ENCODE results near the gene NTSR1. TPM values are rescaled to one million over a fixed set of nuclear protein-coding genes. Genes with fewer than 3 reads are reported as not detected.

The NTSR1 gene
- total RNA-seq, 2 experiments from 2014 or later: not detected

- no peak for DNase-seq
- Mint-ChIP-seq H3K36me3 (peaks cover 21% of the 10 kb centered on the region), H3K27ac (no peak overlapping the region), H3K9me3 (no peaks in the 10 kb centered on the region), H3K4me1 (ENCODE audit: low read depth) (no peaks in the 10 kb centered on the region), H3K4me3 (no peak overlapping the region), H3K27me3 (no peaks in the 10 kb centered on the region)
- intact Hi-C loops (cut with micrococcal nuclease): no loop called here
- ChIA-PET POLR2A (no interaction called here), CTCF (interaction anchor here (0.8 to 1.4 kb wide), 3 partner anchors 19 to 125 kb away, joined by 3 to 9 read pairs (median 7); no protein-coding TSS in a partner anchor)
Observed at GRCh38 chr20:62666736-62667529, 41.7 kb upstream of the NTSR1 start.

GRCh38 chr20:62667530-62668440 lies 40.9 kb upstream of the NTSR1 start:
- ChIA-PET POLR2A (no interaction called here), CTCF (interaction anchor here (0.8 to 1.2 kb wide), 2 partner anchors 18 to 124 kb away, joined by 3 to 7 read pairs; no protein-coding TSS in a partner anchor)
- intact Hi-C loops (cut with micrococcal nuclease): no loop called here
- Mint-ChIP-seq H3K9me3 (no peaks in the 10 kb centered on the region), H3K4me3 (no peak overlapping the region), H3K27ac (no peak overlapping the region), H3K36me3 (peaks cover 25% of the 10 kb centered on the region), H3K4me1 (ENCODE audit: low read depth) (no peaks in the 10 kb centered on the region), H3K27me3 (no peaks in the 10 kb centered on the region)
- DNase-seq: no peak

- Mint-ChIP-seq H3K4me3 (no peak overlapping the region), H3K36me3 (peaks cover 25% of the 10 kb centered on the region), H3K27ac (no peak overlapping the region), H3K4me1 (ENCODE audit: low read depth) (no peaks in the 10 kb centered on the region), H3K9me3 (no peaks in the 10 kb centered on the region), H3K27me3 (no peaks in the 10 kb centered on the region)
- ChIA-PET CTCF (interaction anchor here (1.2 to 1.4 kb wide), 2 partner anchors 123 kb away, joined by 7 to 9 read pairs; no protein-coding TSS in a partner anchor), POLR2A (no interaction called here)
- intact Hi-C loops (cut with micrococcal nuclease): no loop called here
- peak; percentile 45 for DNase-seq
Observed at GRCh38 chr20:62668441-62669027, 40.1 kb upstream of the NTSR1 start.

- no peaks in the 10 kb centered on the region for H3K4me1 Mint-ChIP-seq (ENCODE audit: low read depth)
- intact Hi-C loops (cut with micrococcal nuclease): no loop called here
- POLR2A ChIA-PET: no interaction called here
- CTCF ChIA-PET: interaction anchor here (0.9 to 1.4 kb wide), 3 partner anchors 121 to 139 kb away, joined by 6 to 9 read pairs (median 8); no protein-coding TSS in a partner anchor
- no peak overlapping the region for H3K27ac Mint-ChIP-seq
- no peaks in the 10 kb centered on the region for H3K27me3 Mint-ChIP-seq
- DNase-seq: no peak
- H3K36me3 Mint-ChIP-seq: peaks cover 25% of the 10 kb centered on the region
- no peaks in the 10 kb centered on the region for H3K9me3 Mint-ChIP-seq
- no peak overlapping the region for H3K4me3 Mint-ChIP-seq
Observed at GRCh38 chr20:62669249-62669648, 39.4 kb upstream of the NTSR1 start.

- POLR2A ChIA-PET: no interaction called here
- Mint-ChIP-seq H3K4me1 (ENCODE audit: low read depth) (no peaks in the 10 kb centered on the region), H3K4me3 (no peak overlapping the region), H3K36me3 (peaks cover 25% of the 10 kb centered on the region), H3K27me3 (no peaks in the 10 kb centered on the region), H3K9me3 (no peaks in the 10 kb centered on the region), H3K27ac (no peak overlapping the region)
- CTCF ChIA-PET: interaction anchor here (0.9 to 1.4 kb wide), 2 partner anchors 120 to 122 kb away, joined by 6 to 9 read pairs; no protein-coding TSS in a partner anchor
- intact Hi-C loops (cut with micrococcal nuclease): no loop called here
- DNase-seq: no peak
Observed at GRCh38 chr20:62670156-62670555, 38.5 kb upstream of the NTSR1 start.

- ChIA-PET CTCF (no interaction called here), POLR2A (no interaction called here)
- H3K9me3 Mint-ChIP-seq: no peaks in the 10 kb centered on the region
- DNase-seq: no peak
- peaks cover 25% of the 10 kb centered on the region for H3K36me3 Mint-ChIP-seq
- no peak overlapping the region for H3K27ac Mint-ChIP-seq
- no peaks in the 10 kb centered on the region for H3K4me1 Mint-ChIP-seq (ENCODE audit: low read depth)
- no peak overlapping the region for H3K4me3 Mint-ChIP-seq
- no peaks in the 10 kb centered on the region for H3K27me3 Mint-ChIP-seq
- intact Hi-C loops (cut with micrococcal nuclease): no loop called here
Observed at GRCh38 chr20:62670998-62671397, 37.6 kb upstream of the NTSR1 start.

DNA sequence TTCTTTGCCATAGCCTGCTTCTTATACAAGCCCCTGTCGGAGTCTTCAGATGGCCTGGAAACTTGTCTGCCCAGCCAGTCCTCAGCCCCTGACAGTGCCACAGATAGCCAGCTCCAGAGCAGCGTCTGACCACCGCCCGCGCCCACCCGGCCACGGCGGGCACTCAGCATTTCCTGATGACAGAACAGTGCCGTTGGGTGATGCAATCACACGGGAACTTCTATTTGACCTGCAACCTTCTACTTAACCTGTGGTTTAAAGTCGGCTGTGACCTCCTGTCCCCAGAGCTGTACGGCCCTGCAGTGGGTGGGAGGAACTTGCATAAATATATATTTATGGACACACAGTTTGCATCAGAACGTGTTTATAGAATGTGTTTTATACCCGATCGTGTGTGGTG lies 36.9 kb upstream of the NTSR1 start:
- no peak overlapping the region for H3K27ac Mint-ChIP-seq
- CTCF ChIA-PET: no interaction called here
- no peaks in the 10 kb centered on the region for H3K27me3 Mint-ChIP-seq
- DNase-seq: no peak
- no peak overlapping the region for H3K4me3 Mint-ChIP-seq
- no peaks in the 10 kb centered on the region for H3K4me1 Mint-ChIP-seq (ENCODE audit: low read depth)
- intact Hi-C loops (cut with micrococcal nuclease): no loop called here
- POLR2A ChIA-PET: no interaction called here
- H3K36me3 Mint-ChIP-seq: peaks cover 25% of the 10 kb centered on the region
- H3K9me3 Mint-ChIP-seq: no peaks in the 10 kb centered on the region

- ChIA-PET POLR2A (interaction anchor here (0.7 kb wide), 1 partner anchor 31 kb away, joined by 3 read pairs; the partner anchor contains the start of gene SLCO4A1), CTCF (interaction anchor here (2.8 kb wide), 1 partner anchor 117 kb away, joined by 7 read pairs; no protein-coding TSS in a partner anchor)
- intact Hi-C loops (cut with micrococcal nuclease): no loop called here
- no peak for DNase-seq
- H3K36me3 Mint-ChIP-seq: peaks cover 15% of the 10 kb centered on the region
- no peaks in the 10 kb centered on the region for H3K9me3 Mint-ChIP-seq
- no peaks in the 10 kb centered on the region for H3K4me1 Mint-ChIP-seq (ENCODE audit: low read depth)
- H3K27ac Mint-ChIP-seq: no peak overlapping the region
- H3K4me3 Mint-ChIP-seq: no peak overlapping the region
- no peaks in the 10 kb centered on the region for H3K27me3 Mint-ChIP-seq
Observed at GRCh38 chr20:62674370-62674769, 34.3 kb upstream of the NTSR1 start.

DNA sequence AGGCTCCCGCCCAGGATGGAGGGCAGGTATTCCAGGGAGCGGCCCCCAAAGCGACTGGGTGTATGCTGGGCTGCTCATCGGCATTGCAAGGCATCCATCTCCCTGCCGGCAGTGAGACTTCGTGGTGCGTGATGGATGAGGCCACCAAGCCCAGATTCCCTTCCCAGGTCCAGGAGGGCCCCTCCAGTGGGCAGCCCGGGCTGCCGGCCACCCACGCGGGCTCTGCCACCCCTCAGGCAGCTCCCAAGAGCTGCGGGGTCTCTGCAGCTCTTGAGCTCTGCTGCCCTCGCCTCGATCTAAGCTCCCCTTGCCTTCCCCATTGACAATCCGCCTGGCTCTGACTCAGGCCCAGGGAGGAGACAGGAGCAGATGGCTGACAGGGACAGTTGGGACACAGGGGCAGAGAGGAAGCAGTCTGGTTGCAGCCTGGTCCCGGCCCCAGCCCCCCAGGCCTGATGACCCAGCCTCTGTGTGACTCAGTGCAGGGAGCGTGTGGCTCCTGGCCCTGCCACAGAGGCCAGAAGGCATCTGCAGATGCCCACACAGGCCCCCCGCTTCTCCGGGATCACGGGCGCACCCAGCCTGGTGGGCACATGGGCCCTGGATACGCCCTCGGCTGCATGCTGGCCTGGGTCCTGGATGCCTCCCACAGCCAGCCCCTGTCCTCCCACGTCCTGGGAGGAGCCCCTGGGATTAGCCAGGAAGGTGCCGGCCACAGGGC lies 33.3 kb upstream of the NTSR1 start:
- DNase-seq: no peak
- ChIA-PET POLR2A (no interaction called here), CTCF (interaction anchor here (2.8 kb wide), 1 partner anchor 116 kb away, joined by 7 read pairs; no protein-coding TSS in a partner anchor)
- H3K9me3 Mint-ChIP-seq: no peaks in the 10 kb centered on the region
- no peaks in the 10 kb centered on the region for H3K27me3 Mint-ChIP-seq
- no peaks in the 10 kb centered on the region for H3K4me1 Mint-ChIP-seq (ENCODE audit: low read depth)
- H3K27ac Mint-ChIP-seq: no peak overlapping the region
- H3K36me3 Mint-ChIP-seq: peaks cover 12% of the 10 kb centered on the region
- intact Hi-C loops (cut with micrococcal nuclease): no loop called here
- no peak overlapping the region for H3K4me3 Mint-ChIP-seq

- Mint-ChIP-seq H3K36me3 (peaks cover 10% of the 10 kb centered on the region), H3K27ac (no peak overlapping the region), H3K4me1 (ENCODE audit: low read depth) (no peaks in the 10 kb centered on the region), H3K9me3 (no peaks in the 10 kb centered on the region), H3K27me3 (no peaks in the 10 kb centered on the region), H3K4me3 (no peak overlapping the region)
- intact Hi-C loops (cut with micrococcal nuclease): no loop called here
- no peak for DNase-seq
- CTCF ChIA-PET: interaction anchor here (2.8 kb wide), 1 partner anchor 116 kb away, joined by 7 read pairs; no protein-coding TSS in a partner anchor
- POLR2A ChIA-PET: no interaction called here
Observed at GRCh38 chr20:62675877-62676260, 32.8 kb upstream of the NTSR1 start.

DNA sequence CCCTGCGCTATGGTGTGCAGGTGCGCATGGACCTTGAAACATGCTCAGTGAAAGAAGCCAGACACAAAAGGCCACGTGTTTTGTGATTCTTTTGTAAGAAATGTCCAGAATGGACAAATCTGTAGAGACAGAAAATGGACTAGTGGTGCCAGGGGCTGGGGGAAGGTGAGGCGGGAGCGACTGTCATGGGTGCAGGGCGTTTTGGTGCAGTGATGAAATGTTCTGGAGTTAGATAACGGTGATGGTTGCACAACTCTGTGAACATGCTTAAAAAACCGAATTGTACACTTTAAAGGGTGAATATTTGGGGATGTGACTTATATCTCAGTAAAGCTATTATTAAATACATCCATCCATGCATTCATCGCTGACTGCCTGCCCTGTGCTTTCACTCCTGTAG lies 31.7 kb upstream of the NTSR1 start:
- ChIA-PET CTCF (no interaction called here), POLR2A (no interaction called here)
- DNase-seq: no peak
- no peak overlapping the region for H3K27ac Mint-ChIP-seq
- H3K9me3 Mint-ChIP-seq: no peaks in the 10 kb centered on the region
- H3K36me3 Mint-ChIP-seq: peaks cover 4% of the 10 kb centered on the region
- intact Hi-C loops (cut with micrococcal nuclease): no loop called here
- H3K4me3 Mint-ChIP-seq: no peak overlapping the region
- no peaks in the 10 kb centered on the region for H3K4me1 Mint-ChIP-seq (ENCODE audit: low read depth)
- no peaks in the 10 kb centered on the region for H3K27me3 Mint-ChIP-seq

Measured in activated CD4-positive, alpha-beta memory T cell treated with anti-CD3 and anti-CD28 coated beads for 36 hours (primary cell).